SU-DHL-6 (cell line): ENCODE results near the gene SPATA33.

Source experiments
- H2AFZ ChIP-seq: fragments of 200-600 bp; sonication (generic); 2 replicates; pipeline ENCODE4 v1.6.1; 2014; ENCODE audit warnings: low read depth, mild to moderate bottlenecking, moderate library complexity, mixed read lengths, antibody characterized with exemption, low read length; ENCODE audit not compliant: severe bottlenecking
- H3F3A ChIP-seq: fragments of 200-600 bp; shearing (Covaris generic); 2 replicates; pipeline ENCODE4 v1.6.0; 2016; ENCODE audit warnings: antibody characterized with exemption, mild to moderate bottlenecking; ENCODE audit not compliant: insufficient read depth
- H3K27ac ChIP-seq: fragments of 200-600 bp; sonication (generic); 2 replicates; pipeline ENCODE4 v1.5.1; 2016; ENCODE audit warnings: low read depth, mild to moderate bottlenecking, low read length, moderate library complexity, mixed read lengths
- H3K27me3 ChIP-seq: fragments of 200-600 bp; sonication (generic), shearing (Covaris generic); 2 replicates; pipeline ENCODE4 v1.6.0; 2014; ENCODE audit warnings: mild to moderate bottlenecking, low read length
- H3K36me3 ChIP-seq: fragments of 200-600 bp; sonication (generic); 2 replicates; pipeline ENCODE4 v1.6.1; 2014; ENCODE audit warnings: mild to moderate bottlenecking, low read length, mixed read lengths
- H3K4me2 ChIP-seq: fragments of 300-600, 200-600 bp; shearing (Covaris generic), sonication (generic); 2 replicates; pipeline ENCODE4 v1.6.0; 2014; ENCODE audit warnings: low read length, low read depth, mild to moderate bottlenecking; ENCODE audit not compliant: poor library complexity, severe bottlenecking
- H3K4me3 ChIP-seq: fragments of 200-600 bp; sonication (generic); 2 replicates; pipeline ENCODE4 v1.5.1; 2014; ENCODE audit warnings: antibody characterized with exemption, low read length, mild to moderate bottlenecking, mixed read lengths; ENCODE audit not compliant: insufficient read depth, poor library complexity, severe bottlenecking
- H3K79me2 ChIP-seq: fragments of 200-600 bp; sonication (generic); 2 replicates; pipeline ENCODE4 v1.6.1; 2014; ENCODE audit warnings: mild to moderate bottlenecking, low read length, moderate library complexity; ENCODE audit not compliant: insufficient read depth
- H3K9ac ChIP-seq: fragments of 200-600 bp; sonication (generic); 2 replicates; pipeline ENCODE4 v1.7.0; 2014; ENCODE audit warnings: mild to moderate bottlenecking, low read length
- H3K9me2 ChIP-seq: fragments of 200-600 bp; sonication (generic); replicated peaks from 2 replicates; pipeline ENCODE4 v1.6.1; 2014; ENCODE audit warnings: low read length; ENCODE audit not compliant: insufficient read depth
- H3K9me3 ChIP-seq: fragments of 200-600 bp; sonication (generic); 2 replicates; pipeline ENCODE4 v1.6.1; 2014; ENCODE audit warnings: low read length, mixed read lengths; ENCODE audit not compliant: insufficient read depth
- H4K20me1 ChIP-seq: fragments of 200-600 bp; sonication (generic); 2 replicates; pipeline ENCODE4 v1.6.1; 2014; ENCODE audit warnings: low read depth, mild to moderate bottlenecking, antibody characterized with exemption, low read length, moderate library complexity, mixed read lengths
- CTCF ChIP-seq: fragments of 200-600 bp; sonication (generic); IDR thresholded peaks from one replicate; pipeline ENCODE4 v1.5.1; 2017; ENCODE audit warnings: antibody characterized with exemption, mild to moderate bottlenecking, low read length, moderate library complexity; ENCODE audit not compliant: insufficient read depth, poor library complexity, severe bottlenecking
- EZH2phosphoT487 ChIP-seq: fragments of 200-600 bp; sonication (generic), shearing (Covaris generic); conservative IDR thresholded peaks from 2 replicates; pipeline ENCODE4 v1.6.1; 2018; ENCODE audit warnings: mild to moderate bottlenecking, antibody characterized with exemption, low read length, moderate library complexity, mixed read lengths

Gene SPATA33

GRCh38 chr16:89645122-89645521, 12.5 kb upstream of the SPATA33 start:
- H3K9me2 ChIP-seq = no peaks in the 10 kb centered on the region
- H3K9ac ChIP-seq = no peak overlapping the region
- H3F3A ChIP-seq = no peaks in the 10 kb centered on the region
- no peaks in the 10 kb centered on the region for H4K20me1 ChIP-seq
- H3K27me3 ChIP-seq = no peaks in the 10 kb centered on the region
- H2AFZ ChIP-seq = no peak overlapping the region
- H3K79me2 ChIP-seq = no peaks in the 10 kb centered on the region
- no peaks in the 10 kb centered on the region for H3K36me3 ChIP-seq
- H3K27ac ChIP-seq = no peak overlapping the region
- H3K9me3 ChIP-seq = no peaks in the 10 kb centered on the region
- no peak overlapping the region for H3K4me3 ChIP-seq
- TF ChIP-seq CTCF (no peak), EZH2phosphoT487 (no peak)
- no peak overlapping the region for H3K4me2 ChIP-seq

- H3K9me2 ChIP-seq = no peaks in the 10 kb centered on the region
- no peak overlapping the region for H3K4me2 ChIP-seq
- no peaks in the 10 kb centered on the region for H3F3A ChIP-seq
- H2AFZ ChIP-seq = no peak overlapping the region
- no peak overlapping the region for H3K9ac ChIP-seq
- TF ChIP-seq CTCF = no peak
- TF ChIP-seq EZH2phosphoT487 = no peak
- no peaks in the 10 kb centered on the region for H3K9me3 ChIP-seq
- no peaks in the 10 kb centered on the region for H4K20me1 ChIP-seq
- H3K27ac ChIP-seq = no peak overlapping the region
- no peak overlapping the region for H3K4me3 ChIP-seq
- H3K27me3 ChIP-seq = no peaks in the 10 kb centered on the region
- no peaks in the 10 kb centered on the region for H3K79me2 ChIP-seq
- no peaks in the 10 kb centered on the region for H3K36me3 ChIP-seq
These were observed 11.4 kb upstream of the SPATA33 start for GRCh38 chr16:89646270-89646669.

GRCh38 chr16:89646906-89647305, 10.7 kb upstream of the SPATA33 start:
- no peak overlapping the region for H3K9ac ChIP-seq
- no peak overlapping the region for H3K27ac ChIP-seq
- no peak overlapping the region for H3K4me3 ChIP-seq
- no peaks in the 10 kb centered on the region for H3K36me3 ChIP-seq
- H3K79me2 ChIP-seq = 0 out of 2 replicates have a peak, but pooled peaks cover 5% of the 10 kb centered on the region
- no peaks in the 10 kb centered on the region for H3K9me2 ChIP-seq
- no peaks in the 10 kb centered on the region for H4K20me1 ChIP-seq
- no peak overlapping the region for H3K4me2 ChIP-seq
- no peak for TF ChIP-seq CTCF
- TF ChIP-seq EZH2phosphoT487 = no peak
- H3F3A ChIP-seq = no peaks in the 10 kb centered on the region
- H3K9me3 ChIP-seq = no peaks in the 10 kb centered on the region
- no peaks in the 10 kb centered on the region for H3K27me3 ChIP-seq
- no peak overlapping the region for H2AFZ ChIP-seq

- H3K9me2 ChIP-seq = no peaks in the 10 kb centered on the region
- H3K27me3 ChIP-seq = no peaks in the 10 kb centered on the region
- H4K20me1 ChIP-seq = no peaks in the 10 kb centered on the region; the same call in 1 of the 2 replicates
- H2AFZ ChIP-seq = no peak overlapping the region
- no peak overlapping the region for H3K27ac ChIP-seq
- no peak for TF ChIP-seq EZH2phosphoT487
- no peak for TF ChIP-seq CTCF
- H3F3A ChIP-seq = no peaks in the 10 kb centered on the region
- H3K4me3 ChIP-seq = no peak overlapping the region
- no peak overlapping the region for H3K4me2 ChIP-seq
- H3K79me2 ChIP-seq = peaks cover 36% of the 10 kb centered on the region
- H3K36me3 ChIP-seq = no peaks in the 10 kb centered on the region
- H3K9ac ChIP-seq = no peak overlapping the region
- H3K9me3 ChIP-seq = no peaks in the 10 kb centered on the region
These were observed 6.1 kb upstream of the SPATA33 start for GRCh38 chr16:89651584-89651983.
